Measurements from ENCODE around the gene ZBTB16.

Gene ZBTB16

GRCh38 chr11:114142707-114143106 is 83.2 kb downstream of the ZBTB16 start:
- Mint-ChIP-seq H3K4me1 (ENCODE audit: low read depth) (peaks cover 11% of the 10 kb centered on the region), H3K27me3 (no peaks in the 10 kb centered on the region), H3K9me3 (ENCODE audit: low read depth) (no peaks in the 10 kb centered on the region), H3K36me3 (peaks cover 2% of the 10 kb centered on the region), H3K27ac (no peak overlapping the region), H3K4me3 (no peak overlapping the region)

- Mint-ChIP-seq H3K4me1 (ENCODE audit: low read depth) (peaks cover 20% of the 10 kb centered on the region), H3K9me3 (ENCODE audit: low read depth) (no peaks in the 10 kb centered on the region), H3K4me3 (no peak overlapping the region), H3K36me3 (no peaks in the 10 kb centered on the region), H3K27ac (no peak overlapping the region), H3K27me3 (no peaks in the 10 kb centered on the region)
Measured at GRCh38 chr11:114145166-114145775, 85.8 kb downstream of the ZBTB16 start.

GRCh38 chr11:114147375-114148012 is 88.0 kb downstream of the ZBTB16 start:
- H3K27me3 Mint-ChIP-seq = no peaks in the 10 kb centered on the region
- no peak overlapping the region for H3K27ac Mint-ChIP-seq
- peaks cover 23% of the 10 kb centered on the region for H3K4me1 Mint-ChIP-seq (ENCODE audit: low read depth)
- H3K9me3 Mint-ChIP-seq (ENCODE audit: low read depth) = no peaks in the 10 kb centered on the region
- H3K36me3 Mint-ChIP-seq = no peaks in the 10 kb centered on the region
- no peak overlapping the region for H3K4me3 Mint-ChIP-seq

- H3K4me3 Mint-ChIP-seq = no peak overlapping the region
- H3K36me3 Mint-ChIP-seq = no peaks in the 10 kb centered on the region
- no peak overlapping the region for H3K27ac Mint-ChIP-seq
- H3K4me1 Mint-ChIP-seq (ENCODE audit: low read depth) = peaks cover 23% of the 10 kb centered on the region
- H3K9me3 Mint-ChIP-seq (ENCODE audit: low read depth) = no peaks in the 10 kb centered on the region
- no peaks in the 10 kb centered on the region for H3K27me3 Mint-ChIP-seq
Measured at GRCh38 chr11:114148013-114148382, 88.5 kb downstream of the ZBTB16 start.

GRCh38 chr11:114149689-114150407 is 90.3 kb downstream of the ZBTB16 start:
- Mint-ChIP-seq H3K27ac (no peak overlapping the region), H3K4me1 (ENCODE audit: low read depth) (peaks cover 27% of the 10 kb centered on the region), H3K36me3 (no peaks in the 10 kb centered on the region), H3K4me3 (no peak overlapping the region), H3K27me3 (no peaks in the 10 kb centered on the region), H3K9me3 (ENCODE audit: low read depth) (no peaks in the 10 kb centered on the region)

- Mint-ChIP-seq H3K4me3 (no peak overlapping the region), H3K27me3 (no peaks in the 10 kb centered on the region), H3K4me1 (ENCODE audit: low read depth) (peaks cover 28% of the 10 kb centered on the region), H3K27ac (no peak overlapping the region), H3K36me3 (no peaks in the 10 kb centered on the region), H3K9me3 (ENCODE audit: low read depth) (no peaks in the 10 kb centered on the region)
Measured at GRCh38 chr11:114150671-114151070, 91.2 kb downstream of the ZBTB16 start.

GRCh38 chr11:114151631-114152030 is 92.1 kb downstream of the ZBTB16 start:
- no peak overlapping the region for H3K4me3 Mint-ChIP-seq
- H3K27me3 Mint-ChIP-seq = no peaks in the 10 kb centered on the region
- peaks cover 30% of the 10 kb centered on the region for H3K4me1 Mint-ChIP-seq (ENCODE audit: low read depth)
- no peaks in the 10 kb centered on the region for H3K9me3 Mint-ChIP-seq (ENCODE audit: low read depth)
- no peaks in the 10 kb centered on the region for H3K36me3 Mint-ChIP-seq
- H3K27ac Mint-ChIP-seq = no peak overlapping the region

- Mint-ChIP-seq H3K4me1 (ENCODE audit: low read depth) (peaks cover 34% of the 10 kb centered on the region), H3K27me3 (no peaks in the 10 kb centered on the region), H3K27ac (no peak overlapping the region), H3K36me3 (no peaks in the 10 kb centered on the region), H3K9me3 (ENCODE audit: low read depth) (no peaks in the 10 kb centered on the region), H3K4me3 (no peak overlapping the region)
Measured at GRCh38 chr11:114152162-114152561, 92.7 kb downstream of the ZBTB16 start.

GRCh38 chr11:114152785-114153184 is 93.3 kb downstream of the ZBTB16 start:
- Mint-ChIP-seq H3K27ac (no peak overlapping the region), H3K4me1 (ENCODE audit: low read depth) (peaks cover 38% of the 10 kb centered on the region), H3K4me3 (no peak overlapping the region), H3K9me3 (ENCODE audit: low read depth) (no peaks in the 10 kb centered on the region), H3K27me3 (no peaks in the 10 kb centered on the region), H3K36me3 (no peaks in the 10 kb centered on the region)

- peaks cover 39% of the 10 kb centered on the region for H3K4me1 Mint-ChIP-seq (ENCODE audit: low read depth)
- H3K27ac Mint-ChIP-seq = no peak overlapping the region
- no peaks in the 10 kb centered on the region for H3K36me3 Mint-ChIP-seq
- H3K9me3 Mint-ChIP-seq (ENCODE audit: low read depth) = no peaks in the 10 kb centered on the region
- H3K4me3 Mint-ChIP-seq = no peak overlapping the region
- H3K27me3 Mint-ChIP-seq = no peaks in the 10 kb centered on the region
Measured at GRCh38 chr11:114153224-114153623, 93.7 kb downstream of the ZBTB16 start.

GRCh38 chr11:114154271-114155047 is 94.9 kb downstream of the ZBTB16 start:
- Mint-ChIP-seq H3K36me3 (no peaks in the 10 kb centered on the region), H3K9me3 (ENCODE audit: low read depth) (no peaks in the 10 kb centered on the region), H3K27me3 (no peaks in the 10 kb centered on the region), H3K4me3 (no peak overlapping the region), H3K27ac (no peak overlapping the region), H3K4me1 (ENCODE audit: low read depth) (peaks cover 42% of the 10 kb centered on the region)

GRCh38 chr11:114155116-114155515 is 95.6 kb downstream of the ZBTB16 start:
- Mint-ChIP-seq H3K9me3 (ENCODE audit: low read depth) (no peaks in the 10 kb centered on the region), H3K27me3 (no peaks in the 10 kb centered on the region), H3K4me1 (ENCODE audit: low read depth) (peaks cover 41% of the 10 kb centered on the region), H3K27ac (no peak overlapping the region), H3K36me3 (no peaks in the 10 kb centered on the region), H3K4me3 (no peak overlapping the region)

GRCh38 chr11:114156131-114156581 is 96.6 kb downstream of the ZBTB16 start:
- peaks cover 49% of the 10 kb centered on the region for H3K4me1 Mint-ChIP-seq (ENCODE audit: low read depth)

GRCh38 chr11:114156782-114157181 is 97.3 kb downstream of the ZBTB16 start:
- Mint-ChIP-seq H3K4me1 (ENCODE audit: low read depth) (peaks cover 54% of the 10 kb centered on the region), H3K36me3 (no peaks in the 10 kb centered on the region), H3K4me3 (no peak overlapping the region), H3K27me3 (no peaks in the 10 kb centered on the region), H3K9me3 (ENCODE audit: low read depth) (no peaks in the 10 kb centered on the region), H3K27ac (no peak overlapping the region)

More at GRCh38 chr11:114156131-114156581, 96.6 kb downstream of the ZBTB16 start:
- H3K27me3 Mint-ChIP-seq = no peaks in the 10 kb centered on the region
- no peak overlapping the region for H3K27ac Mint-ChIP-seq
- no peaks in the 10 kb centered on the region for H3K36me3 Mint-ChIP-seq
- no peaks in the 10 kb centered on the region for H3K9me3 Mint-ChIP-seq (ENCODE audit: low read depth)
- no peak overlapping the region for H3K4me3 Mint-ChIP-seq
